ENCODE data around the gene IRGQ.

- no peak for TF ChIP-seq YY1 (IDR thresholded peaks at IDR 0.05; ENCODE audit: insufficient read depth, insufficient read length)
- TF ChIP-seq SUZ12 (IDR thresholded peaks at IDR 0.05; ENCODE audit: extremely low read depth, insufficient read depth, insufficient read length): no peak
- no peak for TF ChIP-seq ZNF274 (IDR thresholded peaks at IDR 0.05; ENCODE audit: low read depth, low read length)
Observed at GRCh38 chr19:43552616-43553015, 43.3 kb downstream of the IRGQ start.

Measured in NT2/D1 (cell line).